H1 (cell line): ENCODE measurements around the gene GAPDH. TPM values are rescaled to one million over a fixed set of nuclear protein-coding genes. Genes with fewer than 3 reads are reported as not detected.

Experiments used
- CTCF ChIA-PET: fragments of 300-600 bp; sonication (Branson Sonifier 250); formaldehyde crosslinking; loops from one replicate; lab custom pipeline; 2021; ENCODE audit not compliant: partially characterized antibody; lab: Charles Lee
- POLR2A ChIA-PET: fragments of 300-600 bp; sonication (Branson Sonifier 250); formaldehyde crosslinking; loops from one replicate; lab custom pipeline; 2021; ENCODE audit warnings: inconsistent platforms; ENCODE audit not compliant: partially characterized antibody; lab: Charles Lee
- DNase-seq, 2 experiments: peaks; one replicate each; pipeline versions ENCODE4 v3.0.0 to v3.0.0-alpha.2; 2010 to 2022; ENCODE audit warnings: low spot score in 2 of 2, low read depth in 1 of 2, mixed read lengths in 1 of 2
- FAIRE-seq: peaks from 2 replicates; lab custom pipeline; 2011; peaks lifted over from hg19 to GRCh38; lab: Jason Lieb, UNC
- H2AFZ ChIP-seq: 2 replicates; pipeline ENCODE4 v1.8.1; 2012; ENCODE audit warnings: low read length, inconsistent platforms
- H2AK5ac ChIP-seq: 2 replicates; pipeline ENCODE4 v1.6.1; 2013; ENCODE audit warnings: low read depth, low read length
- H2BK120ac ChIP-seq: replicated peaks from 2 replicates; pipeline ENCODE3; 2013; ENCODE audit warnings: low read depth, low read length, inconsistent platforms
- H2BK12ac ChIP-seq: 2 replicates; pipeline ENCODE4 v1.6.1; 2013; ENCODE audit warnings: low read depth, low read length
- H2BK15ac ChIP-seq: 2 replicates; pipeline ENCODE4 v1.6.1; 2013; ENCODE audit warnings: low read length
- H2BK20ac ChIP-seq: 2 replicates; pipeline ENCODE4 v1.6.1; 2013; ENCODE audit warnings: low read length
- H2BK5ac ChIP-seq: 2 replicates; pipeline ENCODE4 v1.6.1; 2013; ENCODE audit warnings: low read depth, low read length
- H3K14ac ChIP-seq: 2 replicates; pipeline ENCODE4 v1.6.1; 2013; ENCODE audit warnings: inconsistent platforms; ENCODE audit not compliant: insufficient read length
- H3K18ac ChIP-seq: 2 replicates; pipeline ENCODE4 v1.6.1; 2013; ENCODE audit warnings: low read length; ENCODE audit errors: extremely low read depth
- H3K23ac ChIP-seq: 2 replicates; pipeline ENCODE4 v1.6.1; 2013; ENCODE audit warnings: inconsistent platforms; ENCODE audit not compliant: insufficient read length
- H3K23me2 ChIP-seq: 2 replicates; pipeline ENCODE4 v1.6.1; 2013; ENCODE audit warnings: low read depth, low read length
- H3K27ac ChIP-seq: 2 replicates; pipeline ENCODE4 v1.6.1; 2011; ENCODE audit warnings: low read depth, low read length, inconsistent platforms
- H3K27me3 ChIP-seq, 4 experiments: replicated peaks in 1 of 4; 1 replicate in 1 of 4; 2 replicates in 3 of 4; pipeline versions ENCODE4 v1.6.1 to v1.8.1; 2011 to 2013; ENCODE audit warnings: low read length in 3 of 4, mild to moderate bottlenecking in 3 of 4, inconsistent platforms in 2 of 4, mixed read lengths in 2 of 4, moderate library complexity in 1 of 4; ENCODE audit not compliant: control insufficient read depth in 3 of 4, insufficient read depth in 3 of 4; ENCODE audit errors: extremely low read depth in 1 of 4
- H3K36me3 ChIP-seq, 4 experiments: 2 replicates each; pipeline versions ENCODE4 v1.6.1 to v1.8.1; 2011 to 2013; ENCODE audit warnings: mild to moderate bottlenecking in 4 of 4, low read length in 3 of 4, moderate library complexity in 2 of 4, control low read depth in 1 of 4, inconsistent platforms in 1 of 4; ENCODE audit not compliant: insufficient read depth in 4 of 4, control insufficient read depth in 2 of 4
- H3K4ac ChIP-seq: replicated peaks from 2 replicates; pipeline ENCODE3; 2013; ENCODE audit warnings: low read length, low read depth, mixed read lengths, inconsistent platforms; ENCODE audit not compliant: insufficient read length
- H3K4me1 ChIP-seq, 4 experiments: replicated peaks in 1 of 4; 1 replicate in 1 of 4; 2 replicates in 3 of 4; pipeline versions ENCODE4 v1.6.1 to v1.8.1; 2011 to 2013; ENCODE audit warnings: low read length in 3 of 4, inconsistent platforms in 2 of 4, mixed read lengths in 1 of 4; ENCODE audit not compliant: insufficient read depth in 4 of 4, control insufficient read depth in 3 of 4
- H3K4me2 ChIP-seq, 2 experiments: 2 replicates each; pipeline versions ENCODE4 v1.6.1 to v1.8.1; 2011 to 2013; ENCODE audit warnings: low read depth in 2 of 2, low read length in 2 of 2, control low read depth in 1 of 2, inconsistent platforms in 1 of 2, mild to moderate bottlenecking in 1 of 2; ENCODE audit not compliant: insufficient read depth in 1 of 2
- H3K4me3 ChIP-seq, 4 experiments: fragments of 200-600, 300-600 bp in 1 of 4; sonication (generic), shearing (Covaris generic), sonication (Bioruptor Twin) in 1 of 4; 2 replicates each; pipeline versions ENCODE4 v1.5.1 to v1.8.1; 2011 to 2016; ENCODE audit warnings: low read length in 4 of 4, low read depth in 3 of 4, control low read depth in 2 of 4, inconsistent platforms in 2 of 4, mild to moderate bottlenecking in 2 of 4, mixed read lengths in 1 of 4, moderate library complexity in 1 of 4; ENCODE audit not compliant: insufficient read depth in 2 of 4; ENCODE audit errors: extremely low read depth in 1 of 4
- H3K56ac ChIP-seq: replicated peaks from 2 replicates; pipeline ENCODE3; 2013; ENCODE audit warnings: low read depth, mild to moderate bottlenecking, mixed read lengths, low read length, inconsistent platforms; ENCODE audit not compliant: insufficient read length
- H3K79me1 ChIP-seq: 2 replicates; pipeline ENCODE4 v1.6.1; 2013; ENCODE audit warnings: low read depth, low read length, control low read depth
- H3K79me2 ChIP-seq, 2 experiments: 2 replicates each; pipeline versions ENCODE4 v1.6.1 to v1.8.1; 2012 to 2013; ENCODE audit warnings: low read length in 2 of 2, mild to moderate bottlenecking in 2 of 2, inconsistent platforms in 1 of 2; ENCODE audit not compliant: insufficient read depth in 2 of 2, control insufficient read depth in 1 of 2
- H3K9ac ChIP-seq, 4 experiments: replicated peaks in 1 of 4; 1 replicate in 1 of 4; 2 replicates in 3 of 4; pipeline versions ENCODE4 v1.6.1 to v1.8.1; 2011 to 2013; ENCODE audit warnings: low read depth in 3 of 4, low read length in 3 of 4, control low read depth in 2 of 4, mild to moderate bottlenecking in 2 of 4, moderate library complexity in 2 of 4, inconsistent platforms in 1 of 4; ENCODE audit errors: extremely low read depth in 1 of 4
- H3K9me3 ChIP-seq, 2 experiments: 2 replicates each; pipeline versions ENCODE4 v1.6.1 to v1.8.1; 2012 to 2013; ENCODE audit warnings: mild to moderate bottlenecking in 2 of 2, moderate library complexity in 2 of 2, control low read depth in 1 of 2, inconsistent platforms in 1 of 2, low read depth in 1 of 2, low read length in 1 of 2, mixed read lengths in 1 of 2; ENCODE audit not compliant: insufficient read depth in 2 of 2
- H4K20me1 ChIP-seq, 2 experiments: replicated peaks in 1 of 2; 2 replicates each; pipeline versions ENCODE3 to v1.8.1; 2011 to 2013; ENCODE audit warnings: inconsistent platforms in 2 of 2, low read length in 2 of 2, mild to moderate bottlenecking in 1 of 2; ENCODE audit not compliant: insufficient read depth in 2 of 2, control insufficient read depth in 1 of 2
- H4K5ac ChIP-seq: 2 replicates; pipeline ENCODE4 v1.6.1; 2013; ENCODE audit warnings: low read length, low read depth, mixed read lengths, inconsistent platforms; ENCODE audit not compliant: insufficient read length
- H4K8ac ChIP-seq: 2 replicates; pipeline ENCODE4 v1.8.0; 2013; ENCODE audit warnings: mild to moderate bottlenecking, moderate library complexity, low read length, inconsistent platforms; ENCODE audit not compliant: insufficient read depth; ENCODE audit errors: extremely low read depth
- H4K91ac ChIP-seq: replicated peaks from 2 replicates; pipeline ENCODE3; 2013; ENCODE audit warnings: low read length, mixed read lengths, inconsistent platforms; ENCODE audit not compliant: insufficient read length
- CBX5 ChIP-seq: fragments of 300-800, 300-1000 bp; sonication (generic); IDR thresholded peaks from 2 replicates; pipeline ENCODE4 v1.7.1; 2016; ENCODE audit warnings: antibody characterized with exemption, low read length, low read depth
- POU5F1 ChIP-seq: IDR thresholded peaks from 2 replicates; pipeline ENCODE4 v1.6.1; 2011; ENCODE audit warnings: low read depth, mild to moderate bottlenecking, low read length, moderate library complexity
- WGBS, 2 experiments: shearing (Covaris generic) in 1 of 2; methylation state at CpG; one replicate each; pipeline versions ENCODE4 v1.1.6 to v1.1.7; 2013 to 2015; ENCODE audit warnings: low lambda C conversion rate in 2 of 2, mixed read lengths in 2 of 2, inconsistent platforms in 1 of 2, low coverage in 1 of 2, missing lambda C conversion rate in 1 of 2; ENCODE audit not compliant: insufficient replicate concordance in 2 of 2, insufficient coverage in 1 of 2, insufficient read length in 1 of 2; ENCODE audit errors: extremely low coverage in 1 of 2, missing lambda C conversion rate in 1 of 2; 5-methylcytosine and 5-hydroxymethylcytosine counted together
- polyA plus RNA-seq, 7 experiments: library from polyadenylated mRNA; depleted of rRNA in 3 of 7; stranded (reverse) in 5 of 7; unstranded in 2 of 7; fragments of >200 nt in 5 of 7; fragments of 200-250 nt in 2 of 7; gene quantifications; 1 replicate in 5 of 7; 2 replicates in 1 of 7; 4 replicates in 1 of 7; pipeline versions ENCODE4 v1.2.1 to v1.2.3, GENCODE V29; 2011 to 2013; ENCODE audit warnings: missing spikeins in 2 of 7, mixed read lengths in 2 of 7
- total RNA-seq: library from RNA; stranded (reverse); fragmentation: NEBNext Ultra II Directional; extraction: Animal tissue kit (Norgen Biotek cat#: 25700); gene quantifications from 2 replicates; pipeline ENCODE4 v1.2.1, GENCODE V29; 2021
- TF ChIP-seq, protein P1 (sequence below): IDR thresholded peaks from 2 replicates; pipeline ENCODE4 v1.6.1; 2012; ENCODE audit warnings: inconsistent platforms

Gene GAPDH
- total and polyA plus RNA-seq, 2 of the 8 experiments (the other 6 are each of a cell fraction or from before 2014, with no cell fraction given) = 5,175 to 15,878 TPM

DNA sequence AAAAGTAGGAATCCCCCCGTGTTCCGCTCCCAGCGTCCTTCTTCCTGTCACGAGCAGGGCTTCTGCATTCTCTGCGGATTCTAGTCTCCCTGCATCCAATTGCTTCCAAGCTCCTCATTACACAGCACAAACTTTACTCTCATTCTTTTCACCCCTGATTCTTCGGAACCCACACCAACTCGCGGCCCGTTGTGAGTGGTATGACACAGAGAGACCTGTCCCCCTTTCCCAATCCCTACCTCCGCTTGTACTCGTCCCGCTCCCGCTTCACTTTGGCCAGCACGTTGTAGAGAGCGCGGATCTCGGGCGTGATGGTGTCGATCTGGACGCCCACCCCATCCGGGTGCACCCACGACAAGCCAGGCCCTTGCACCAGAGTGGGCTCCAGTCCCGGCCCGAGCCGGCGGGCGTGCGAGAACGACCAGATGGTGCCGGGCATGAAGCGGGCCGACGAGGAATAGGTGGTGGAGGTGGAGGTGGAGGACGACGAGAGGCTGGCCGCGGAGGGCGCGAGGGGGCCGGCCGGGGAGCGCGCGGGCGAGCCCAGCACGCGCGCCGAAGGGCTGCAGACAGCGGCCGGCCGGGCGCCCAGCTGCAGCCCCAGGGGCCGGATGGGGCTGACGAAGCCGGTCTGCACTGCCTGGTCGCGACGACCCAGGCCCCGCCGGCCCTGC lies 20.8 kb downstream of the GAPDH start:
- POLR2A ChIA-PET = interaction anchor here (0.5 to 24.2 kb wide), 11 partner anchors 11 to 315 kb away, joined by 3 to 665 read pairs (median 4); partner anchors contain the start of genes GAPDH and NOP2
- FAIRE-seq = no peak
- no peak overlapping the region for H2BK15ac ChIP-seq

More for the DNA sequence above, 20.8 kb downstream of the GAPDH start:
- Histone ChIP-seq H4K8ac (no peak overlapping the region; the same call in 1 of the 2 replicates), H4K20me1 (peaks cover 10 to 28% of the 10 kb centered on the region in 2 experiments), H3K9me3 (no peaks in the 10 kb centered on the region), H3K14ac (no peak overlapping the region), H4K91ac (no peak overlapping the region), H2AFZ (no peak overlapping the region), H3K79me2 (peaks cover 0 to 39% of the 10 kb centered on the region in 2 experiments; a peak in 2 of 4 replicates), H3K4ac (no peak overlapping the region), H2BK5ac (no peak overlapping the region), H2BK12ac (no peak overlapping the region), H3K4me2 (peak overlapping the region; percentile 92 to 99), H2BK120ac (no peak overlapping the region), H3K9ac (peak overlapping the region; percentile 42 to 58 (median 54); a peak in 6 of 7 replicates), H3K79me1 (peaks cover 24% of the 10 kb centered on the region), H3K27ac (no peak overlapping the region), H3K4me1 (peaks cover 4 to 15% (median 9%) of the 10 kb centered on the region in 4 experiments), H3K56ac (no peak overlapping the region), H3K27me3 (no peaks in the 10 kb centered on the region), H2BK20ac (no peak overlapping the region)
- DNase-seq = no peak
- WGBS, 2 experiments = 4% methylated on average over 58 of the region's 61 CpGs; no CpG with 5 or more reads in 1 of the 2 experiments
- no peak for TF ChIP-seq CBX5
- no peak for TF ChIP-seq POU5F1
- TF ChIP-seq, protein P1, sequence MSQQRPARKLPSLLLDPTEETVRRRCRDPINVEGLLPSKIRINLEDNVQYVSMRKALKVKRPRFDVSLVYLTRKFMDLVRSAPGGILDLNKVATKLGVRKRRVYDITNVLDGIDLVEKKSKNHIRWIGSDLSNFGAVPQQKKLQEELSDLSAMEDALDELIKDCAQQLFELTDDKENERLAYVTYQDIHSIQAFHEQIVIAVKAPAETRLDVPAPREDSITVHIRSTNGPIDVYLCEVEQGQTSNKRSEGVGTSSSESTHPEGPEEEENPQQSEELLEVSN = no peak
- TF ChIP-seq, all 59 proteins: peak for 0
- Histone ChIP-seq H3K18ac (no peak overlapping the region), H3K36me3 (peaks cover 17 to 20% (median 19%) of the 10 kb centered on the region in 4 experiments), H3K23ac (no peak overlapping the region), H3K4me3 (peak overlapping the region; percentile 70 to 87 (median 82)), H4K5ac (no peak overlapping the region), H3K23me2 (peaks cover 13% of the 10 kb centered on the region; the same call in 1 of the 2 replicates), H2AK5ac (no peak overlapping the region)
- CTCF ChIA-PET = interaction anchor here (0.5 to 24.9 kb wide), 12 partner anchors 2 to 464 kb away, joined by 3 to 462 read pairs (median 4); partner anchors contain the start of genes GAPDH, IFFO1 and NOP2
